ENCODE results near the gene ZSCAN1.

The ZSCAN1 gene

DNA sequence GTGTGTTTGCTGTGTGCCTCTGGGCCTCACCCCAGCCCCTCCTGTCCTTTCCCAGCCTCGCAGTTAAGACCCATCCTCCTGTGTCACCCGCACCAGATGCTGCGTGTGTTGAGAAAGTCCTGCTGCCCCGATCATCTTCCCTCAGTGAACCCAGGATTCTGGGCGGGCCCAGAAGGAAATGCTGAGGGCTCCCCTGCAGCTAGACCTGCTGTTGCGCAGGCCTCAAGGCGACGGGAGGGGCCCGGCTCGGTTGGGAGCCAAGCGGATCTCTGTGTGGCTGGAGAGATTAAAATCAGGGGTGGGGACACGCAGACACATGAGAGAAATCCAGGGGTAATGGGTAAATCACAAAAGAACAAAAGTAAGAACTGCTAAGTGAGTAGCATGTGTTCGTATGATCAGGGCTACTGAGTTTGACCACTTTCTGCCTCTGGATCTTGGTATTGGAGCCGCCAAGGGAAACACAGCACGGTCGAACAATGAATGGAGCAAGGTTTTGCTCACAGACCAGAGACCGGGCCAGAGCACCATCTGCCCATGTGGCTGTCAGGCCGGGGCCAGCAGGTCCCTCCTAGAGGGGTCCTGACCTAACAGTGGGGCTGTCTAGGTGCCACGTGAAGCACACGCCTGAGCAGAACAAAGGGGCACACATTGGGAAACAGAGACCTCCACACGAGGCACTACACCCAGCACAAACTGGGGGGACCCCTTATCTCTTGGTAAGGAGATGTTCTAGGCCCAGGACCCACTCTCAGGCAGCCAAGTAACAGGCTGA, 7.1 kb downstream of the ZSCAN1 start:
- no peak for DNase-seq

DNA sequence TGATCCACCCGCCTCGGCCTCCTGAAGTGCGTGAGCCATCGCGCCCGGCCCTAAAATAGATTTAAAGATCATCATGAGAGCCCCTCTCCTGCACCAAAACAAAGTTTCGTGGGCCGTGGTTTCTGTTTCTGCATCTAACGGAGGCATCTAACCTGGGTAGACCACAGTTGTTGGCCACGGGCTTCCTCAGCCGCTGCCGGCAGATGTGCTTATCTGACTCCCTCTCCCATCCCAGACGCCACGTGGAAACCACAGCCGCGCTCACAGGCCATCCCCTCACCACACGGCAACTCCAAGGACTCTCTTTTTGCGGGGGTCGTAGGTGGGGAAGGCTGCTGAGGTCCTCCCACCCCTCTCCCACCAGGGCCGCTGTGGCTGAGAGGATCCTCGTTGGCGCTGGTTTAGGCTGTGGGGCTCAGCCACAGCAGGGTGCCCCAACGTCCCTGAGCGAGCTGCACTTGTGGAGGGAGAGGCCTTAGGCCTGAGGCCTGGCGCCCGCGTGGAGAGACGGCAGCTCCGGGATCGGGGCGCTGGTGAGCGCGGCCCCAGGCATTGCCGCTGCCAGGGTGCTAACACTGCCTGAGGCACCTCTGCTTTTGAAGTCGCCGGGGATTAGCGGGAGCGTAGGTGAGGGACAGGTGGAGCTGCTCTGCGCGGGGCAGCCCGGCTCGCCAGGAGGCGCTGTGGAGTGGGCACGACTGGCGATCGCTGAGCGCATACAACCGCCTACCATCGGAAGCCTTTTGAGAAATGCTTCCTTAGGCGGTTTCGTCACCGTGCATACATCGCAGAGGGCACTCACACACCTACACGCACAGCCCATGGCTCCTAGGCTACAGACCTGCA, 8.9 kb downstream of the ZSCAN1 start:
- DNase-seq: no peak

DNA sequence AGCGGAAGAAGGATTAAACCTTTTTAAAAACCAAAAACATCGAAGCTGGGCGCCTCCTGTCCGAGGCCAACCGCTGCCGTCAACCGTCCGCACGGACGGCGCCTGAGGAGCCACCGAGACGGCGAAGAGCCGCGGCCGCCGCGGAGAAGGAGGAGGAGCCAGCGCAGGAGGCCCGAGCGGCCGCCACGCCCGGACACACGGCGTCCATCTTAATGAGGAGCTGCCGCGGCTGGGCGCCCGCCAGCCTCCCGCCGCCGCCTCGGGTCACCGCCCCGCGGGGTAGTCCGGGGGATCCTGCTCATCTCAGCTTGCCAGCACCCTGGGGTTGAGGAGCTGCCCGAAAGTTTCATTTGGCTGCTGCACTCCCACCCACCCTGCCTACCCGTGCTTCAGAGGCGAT, 10.6 kb downstream of the ZSCAN1 start:
- DNase-seq: no peak

DNA sequence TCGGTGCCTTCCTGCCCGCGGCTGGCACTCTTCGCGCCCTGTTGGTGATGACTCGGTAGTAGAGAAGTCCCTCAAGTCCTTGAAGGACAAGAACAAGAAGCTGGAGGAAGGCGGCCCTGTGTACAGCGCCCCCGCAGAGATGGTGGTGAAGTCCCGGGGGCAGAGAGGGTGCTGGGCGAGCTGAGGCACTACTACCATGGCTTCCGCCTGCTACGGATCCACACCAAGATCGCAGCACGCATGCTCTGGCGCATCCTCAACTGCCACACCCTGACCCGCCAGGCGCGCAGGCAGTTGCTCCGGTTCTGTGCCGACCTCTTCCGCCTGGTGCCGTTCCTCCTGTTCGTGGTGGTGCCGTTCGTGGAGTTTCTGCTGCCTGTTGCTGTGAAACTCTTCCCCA, 11.1 kb downstream of the ZSCAN1 start:
- DNase-seq: no peak

DNA sequence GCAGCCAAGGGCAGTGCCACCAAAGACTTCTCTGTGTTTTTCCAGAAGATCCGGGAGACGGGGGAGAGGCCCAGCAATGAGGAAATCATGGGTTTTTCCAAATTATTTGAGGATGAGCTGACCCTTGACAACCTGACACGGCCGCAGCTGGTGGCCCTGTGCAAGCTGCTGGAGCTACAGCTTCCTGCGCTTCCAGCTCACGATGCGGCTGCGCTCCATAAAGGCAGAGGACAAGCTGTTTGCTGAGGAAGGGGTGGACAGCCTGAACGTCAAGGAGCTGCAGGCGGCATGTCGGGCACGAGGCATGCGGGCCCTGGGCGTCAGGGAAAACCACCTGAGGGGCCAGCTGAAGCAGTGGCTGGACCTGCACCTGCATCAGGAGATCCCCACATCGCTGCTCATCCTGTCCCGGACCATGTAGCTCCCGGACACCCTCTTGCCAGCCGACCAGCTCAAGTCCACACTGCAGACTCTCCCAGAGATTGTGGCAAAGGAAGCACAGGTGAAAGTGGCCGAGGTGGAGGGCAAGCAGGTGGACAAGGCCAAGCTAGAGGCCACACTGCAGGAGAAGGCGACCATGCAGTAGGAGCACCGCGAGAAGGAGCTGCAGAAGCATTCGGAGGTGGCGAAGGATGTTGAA, 11.7 kb downstream of the ZSCAN1 start:
- DNase-seq: no peak

DNA sequence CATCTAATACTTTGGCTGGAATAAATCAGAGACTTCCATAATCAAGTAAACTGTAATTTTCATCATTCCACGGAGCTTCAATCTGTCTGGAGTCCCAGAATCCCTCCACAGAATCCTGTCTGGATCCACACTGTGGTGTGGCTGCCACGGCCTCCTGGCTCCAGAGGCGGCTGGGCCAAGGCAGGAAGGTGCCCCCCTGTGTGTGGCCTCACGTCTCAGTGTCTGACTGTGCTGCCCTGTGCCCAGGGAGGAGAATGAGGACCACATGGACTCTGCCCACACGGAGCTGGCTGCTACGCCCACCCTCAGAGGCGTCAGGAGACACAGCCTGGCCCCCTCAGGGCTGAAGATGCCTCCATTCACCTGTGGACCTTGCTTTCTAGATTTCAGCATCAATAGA, 13.0 kb downstream of the ZSCAN1 start:
- no peak for DNase-seq

DNA sequence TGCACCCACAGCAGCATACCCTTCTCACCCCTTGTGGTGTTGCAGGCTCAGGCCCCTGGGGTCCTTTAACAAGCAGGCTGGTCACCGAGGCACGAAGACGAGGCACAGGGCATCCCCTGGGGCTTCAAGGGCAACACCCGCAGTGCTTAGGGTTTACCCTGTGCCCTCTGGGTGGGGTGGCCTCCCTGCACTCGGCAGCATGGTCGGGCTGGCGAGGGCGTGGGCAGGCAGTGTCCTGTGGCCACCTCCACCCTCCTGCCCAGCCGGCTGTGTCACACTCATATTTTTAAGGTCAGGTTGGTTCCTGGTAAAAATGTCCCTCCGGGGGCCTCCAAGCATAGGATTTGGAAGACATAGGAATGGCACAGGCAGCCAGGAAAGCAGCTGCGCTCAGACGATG, 13.8 kb downstream of the ZSCAN1 start:
- DNase-seq: no peak

DNA sequence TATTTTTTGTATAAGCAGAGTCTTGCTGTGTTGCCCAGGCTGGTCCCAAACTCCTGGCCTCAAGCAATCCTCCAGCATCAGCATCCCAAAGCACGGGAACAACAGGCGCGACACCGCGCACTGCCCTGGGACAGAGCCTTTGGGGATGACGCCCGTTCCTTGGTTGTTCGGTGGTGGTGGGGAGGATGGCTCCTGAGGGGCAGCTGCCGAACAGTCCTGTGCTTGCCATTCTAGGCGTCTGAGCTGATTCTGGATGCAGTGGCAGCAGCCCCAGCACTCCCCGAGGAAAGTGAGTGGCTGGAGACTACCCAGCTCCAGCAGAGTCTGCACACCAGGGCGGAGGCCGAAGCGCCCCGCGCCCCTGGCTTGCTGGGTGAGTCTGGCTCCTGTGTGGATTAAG, 18.4 kb downstream of the ZSCAN1 start:
- no peak for DNase-seq

DNA sequence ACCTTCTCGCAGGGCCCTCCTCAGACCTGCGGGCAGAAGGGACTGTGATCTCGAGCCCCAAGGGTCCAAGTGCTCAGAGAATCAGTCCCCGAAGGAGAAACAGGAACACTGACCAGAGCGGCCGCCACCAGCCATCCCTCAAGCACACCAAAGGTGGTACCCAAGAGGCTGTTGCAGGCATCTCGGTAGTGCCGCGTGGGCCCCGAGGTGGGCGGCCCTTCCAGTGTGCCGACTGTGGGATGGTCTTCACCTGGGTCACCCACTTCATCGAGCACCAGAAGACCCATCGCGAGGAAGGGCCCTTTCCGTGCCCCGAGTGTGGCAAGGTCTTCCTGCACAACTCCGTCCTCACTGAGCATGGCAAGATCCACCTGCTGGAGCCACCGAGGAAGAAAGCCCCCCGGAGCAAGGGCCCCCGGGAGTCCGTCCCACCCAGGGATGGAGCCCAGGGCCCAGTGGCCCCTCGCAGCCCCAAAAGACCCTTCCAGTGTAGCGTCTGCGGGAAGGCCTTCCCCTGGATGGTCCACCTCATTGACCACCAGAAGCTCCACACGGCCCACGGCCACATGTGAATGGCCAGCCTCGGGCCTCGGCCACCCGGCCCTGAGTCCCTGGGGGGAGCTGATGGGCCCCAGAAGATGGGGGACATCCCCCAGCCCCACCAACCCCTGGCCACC, 19.8 kb downstream of the ZSCAN1 start:
- no peak for DNase-seq

DNA sequence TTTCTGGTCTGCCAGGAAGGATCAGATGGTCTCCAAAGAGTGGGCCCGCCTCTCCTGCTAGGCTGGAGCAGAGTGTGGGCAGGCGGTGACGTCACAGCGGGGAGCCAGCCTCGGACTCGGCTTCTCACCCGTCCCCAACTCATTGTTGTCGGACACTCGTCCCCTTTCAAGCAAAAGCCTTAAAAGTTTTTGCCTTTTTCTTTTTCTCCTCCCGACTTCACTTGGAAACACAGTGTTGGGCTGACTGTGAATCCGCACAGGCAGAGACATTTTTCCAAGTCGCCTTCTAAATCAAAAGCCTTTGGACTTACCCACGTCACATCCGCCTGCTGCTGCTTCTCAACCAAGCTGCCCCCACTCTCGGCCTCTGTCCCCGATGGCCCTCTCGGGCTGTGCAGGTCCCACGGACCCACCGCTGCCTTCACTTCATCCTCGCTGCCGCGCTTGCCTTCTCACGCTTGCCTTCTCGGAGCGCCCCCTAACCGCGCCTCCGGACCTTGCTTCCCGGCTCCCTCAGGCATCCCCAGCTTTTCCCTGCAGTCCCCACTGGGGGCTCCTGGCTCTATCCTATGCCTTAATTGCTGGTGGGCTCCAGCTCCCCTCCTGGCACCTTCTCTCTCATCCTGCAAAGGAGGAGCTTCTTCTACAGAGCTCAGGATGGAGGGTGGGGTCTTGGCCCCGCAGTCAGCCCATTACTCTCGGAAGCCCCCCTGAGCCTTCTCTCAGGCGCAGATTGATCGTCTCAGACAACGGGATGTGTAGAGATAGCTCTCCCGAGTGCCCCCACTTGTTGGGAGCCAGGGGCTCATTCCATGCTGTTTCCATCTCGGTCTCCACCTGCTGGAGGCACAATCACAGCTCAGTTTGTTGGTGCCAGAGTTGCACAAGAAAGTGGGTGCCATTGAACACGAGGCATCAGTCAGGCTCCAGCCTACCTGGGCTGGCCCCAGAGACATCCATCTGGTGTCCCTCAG, 21.4 kb downstream of the ZSCAN1 start:
- DNase-seq: no peak

DNA sequence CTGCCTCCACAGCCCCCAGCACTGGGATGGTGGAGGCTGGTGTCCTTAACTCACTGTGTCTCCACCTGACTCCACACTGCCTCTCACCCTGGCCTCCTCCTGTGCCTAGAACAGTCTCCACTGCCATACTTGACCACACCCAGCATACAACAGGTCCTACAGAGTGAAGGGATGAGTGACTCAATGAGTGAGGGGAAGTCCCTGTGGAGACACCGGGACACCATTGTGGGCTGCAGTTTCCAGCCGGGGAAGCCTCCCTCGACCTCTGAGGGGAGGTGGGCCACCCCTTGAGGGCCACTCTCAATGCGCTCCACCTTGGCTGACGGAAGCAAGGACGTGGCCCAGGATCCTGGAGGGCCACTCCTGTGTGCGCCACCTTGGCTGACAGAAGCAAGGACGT, 22.4 kb downstream of the ZSCAN1 start:
- DNase-seq: no peak

DNA sequence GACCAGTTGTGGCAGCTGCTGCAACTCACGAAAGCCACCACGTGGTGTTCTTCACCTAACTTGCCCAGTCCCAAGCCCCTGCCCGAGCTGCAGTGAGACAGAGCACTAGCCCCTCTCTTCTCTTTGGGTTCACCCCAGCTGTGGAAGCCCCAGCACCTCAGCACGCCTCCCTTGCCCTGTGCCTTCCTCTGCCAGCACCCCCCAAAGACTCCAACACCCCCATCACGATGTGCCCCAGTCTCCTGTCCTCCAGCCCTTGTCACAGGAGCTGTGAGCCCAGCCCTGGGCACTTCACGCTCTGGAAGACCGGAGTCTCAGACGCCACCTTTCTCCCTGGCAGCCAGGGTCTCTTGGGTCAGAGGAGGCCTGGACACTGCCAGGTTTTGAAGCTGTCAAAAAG, 23.0 kb downstream of the ZSCAN1 start:
- DNase-seq: no peak

DNA sequence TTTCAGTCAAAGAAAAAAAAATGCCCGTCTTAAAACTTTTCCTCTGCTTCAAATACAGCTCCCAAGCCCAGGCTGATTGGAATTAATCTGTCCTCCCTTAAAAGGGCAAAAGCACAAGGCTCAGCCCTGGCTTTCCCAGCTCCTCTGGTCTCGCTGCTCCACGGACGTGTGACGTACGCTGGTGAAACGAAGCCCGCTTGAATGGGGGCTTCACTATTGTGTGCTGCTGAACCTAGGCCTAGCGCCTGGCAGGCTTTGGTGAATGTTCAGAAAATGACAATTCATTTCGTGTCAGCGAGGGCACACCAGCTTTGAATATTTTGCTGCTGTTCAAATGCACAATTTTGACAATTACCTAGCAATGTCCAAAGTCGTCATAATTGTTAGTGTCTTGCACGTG, 24.6 kb downstream of the ZSCAN1 start:
- no peak for DNase-seq

DNA sequence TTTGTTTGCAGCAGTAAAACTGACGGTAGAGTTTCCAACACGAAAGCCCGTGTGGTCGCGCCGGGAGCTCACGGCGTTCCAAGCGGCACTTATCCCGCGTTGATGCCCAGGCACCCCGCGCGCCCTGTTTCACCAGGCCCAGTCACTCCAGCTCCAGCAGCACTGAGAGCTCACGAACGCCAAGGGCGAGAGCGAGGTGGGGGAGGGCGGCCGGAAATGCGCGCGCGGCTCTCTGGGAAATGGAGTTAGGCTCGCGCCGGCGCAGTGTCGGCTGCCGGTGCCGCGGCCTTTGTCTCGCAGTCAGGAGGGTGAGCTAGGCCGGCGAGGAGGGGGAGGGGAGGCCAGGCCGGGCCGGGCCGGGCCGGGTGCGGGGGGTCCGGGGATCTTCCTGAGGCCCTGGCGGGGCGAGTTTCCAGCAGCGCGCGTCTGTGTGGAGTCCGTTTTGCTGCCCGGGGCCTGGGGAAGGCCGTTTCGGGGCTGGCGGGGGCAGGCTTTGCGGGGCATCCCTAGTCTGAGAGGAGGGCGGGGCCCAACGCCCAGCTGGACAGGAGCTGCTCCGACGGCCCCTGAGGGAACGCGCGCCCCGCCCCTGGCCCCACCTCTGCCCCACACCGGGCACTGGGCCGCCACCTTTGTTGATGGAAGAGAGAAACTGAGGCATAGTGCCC, 25.3 kb downstream of the ZSCAN1 start, which contains the start of gene ZNF135:
Gene ZNF135 (plus strand): TSS at position 280 of the 668 bp plus-strand sequence. CDS start 721 bp downstream, outside the sequence.
- peak; percentile 17 to 48 for DNase-seq

DNA sequence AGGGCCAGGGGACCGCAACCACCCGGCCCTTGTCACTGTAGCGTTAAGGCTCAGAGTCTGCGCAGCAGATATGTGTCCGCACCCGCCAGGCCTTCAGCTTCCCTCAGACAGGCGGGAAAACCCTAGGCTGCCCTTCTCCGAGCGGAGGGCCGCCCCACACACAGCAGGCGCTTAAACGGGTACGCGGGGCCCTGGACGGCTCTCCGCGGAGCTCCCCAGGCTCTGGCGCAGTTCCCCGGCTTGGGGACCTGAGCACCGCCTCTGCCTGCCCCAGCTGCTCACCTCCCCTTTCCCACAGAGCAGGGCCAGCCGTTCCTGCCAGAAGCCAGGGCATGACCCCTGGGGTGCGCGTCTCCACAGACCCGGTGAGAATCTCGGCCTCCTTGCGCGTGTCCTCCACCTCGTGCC, 25.9 kb downstream of the ZSCAN1 start:
- DNase-seq: no peak

DNA sequence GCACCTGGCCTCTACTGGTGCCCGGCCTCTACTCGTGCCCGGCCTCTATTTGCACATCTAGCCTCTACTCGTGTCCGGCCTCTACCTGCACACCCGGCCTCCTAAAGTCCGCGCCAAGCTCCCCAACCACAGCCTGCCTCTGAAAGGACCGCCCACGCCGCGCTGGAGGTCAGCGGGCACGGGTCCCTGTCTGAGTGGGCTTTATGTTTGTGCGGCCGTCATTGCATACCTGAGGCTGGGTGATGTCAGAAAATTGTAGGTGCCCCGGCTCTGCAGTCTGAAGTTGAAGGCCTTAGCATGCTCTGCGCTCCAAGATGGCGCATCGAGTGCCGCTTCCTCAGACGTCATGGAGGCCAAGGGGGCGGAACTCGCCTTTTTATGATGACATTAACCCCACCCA, 26.4 kb downstream of the ZSCAN1 start:
- no peak for DNase-seq

DNA sequence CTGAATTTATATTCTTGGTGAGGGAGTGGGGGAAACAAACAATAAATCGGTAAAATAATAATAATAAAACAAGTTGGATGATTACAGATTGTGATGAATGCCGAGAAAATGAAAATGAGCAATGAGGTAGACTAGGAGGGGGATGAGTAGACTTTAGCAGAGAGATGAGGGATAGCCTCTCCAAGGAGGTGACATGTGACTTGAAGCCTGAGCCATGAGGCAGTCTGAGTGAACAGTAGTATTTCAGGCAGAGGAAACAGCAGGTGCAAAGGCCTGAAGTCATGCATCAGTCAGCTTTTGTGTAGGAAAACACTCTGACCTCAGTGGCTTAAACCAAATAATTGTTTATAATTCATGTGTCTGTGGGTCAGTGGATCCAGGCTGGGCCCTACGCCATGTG, 29.9 kb downstream of the ZSCAN1 start:
- no peak for DNase-seq

DNA sequence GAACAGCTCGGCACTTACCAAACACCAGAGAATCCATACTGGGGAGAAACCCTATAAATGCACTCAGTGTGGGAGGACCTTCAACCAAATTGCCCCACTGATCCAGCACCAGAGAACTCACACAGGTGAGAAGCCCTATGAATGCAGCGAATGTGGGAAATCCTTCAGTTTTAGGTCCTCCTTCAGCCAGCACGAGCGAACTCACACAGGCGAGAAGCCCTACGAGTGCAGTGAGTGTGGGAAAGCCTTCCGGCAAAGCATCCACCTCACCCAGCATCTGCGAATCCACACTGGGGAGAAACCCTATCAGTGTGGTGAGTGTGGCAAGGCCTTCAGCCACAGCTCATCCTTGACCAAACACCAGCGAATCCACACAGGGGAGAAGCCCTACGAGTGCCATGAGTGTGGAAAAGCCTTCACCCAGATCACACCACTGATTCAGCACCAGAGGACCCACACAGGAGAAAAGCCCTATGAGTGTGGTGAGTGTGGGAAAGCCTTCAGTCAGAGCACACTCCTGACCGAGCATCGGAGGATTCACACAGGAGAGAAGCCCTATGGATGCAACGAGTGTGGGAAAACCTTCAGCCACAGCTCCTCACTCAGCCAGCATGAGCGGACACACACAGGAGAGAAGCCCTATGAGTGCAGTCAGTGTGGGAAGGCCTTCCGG, 33.6 kb downstream of the ZSCAN1 start:
- no peak for DNase-seq

DNA sequence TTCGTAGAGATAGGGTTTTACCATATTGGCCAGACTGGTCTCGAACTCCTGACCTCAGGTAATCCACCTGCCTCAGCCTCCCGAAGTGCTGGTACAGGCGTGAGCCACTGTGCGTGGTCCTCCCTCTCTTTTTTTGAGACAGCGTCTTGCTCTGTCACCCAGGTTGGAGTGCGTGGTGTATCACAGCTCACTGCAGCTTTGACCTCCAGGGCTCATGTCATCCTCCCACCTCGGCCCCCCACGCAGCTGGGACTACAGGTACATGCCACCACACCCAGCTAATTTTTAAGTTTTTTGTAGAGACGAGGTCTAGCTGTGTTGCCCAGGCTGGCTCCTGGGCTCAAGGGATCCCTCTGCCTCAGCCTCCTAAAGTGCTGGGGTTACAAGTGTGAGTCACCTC, 46.0 kb downstream of the ZSCAN1 start:
- no peak for DNase-seq

DNA sequence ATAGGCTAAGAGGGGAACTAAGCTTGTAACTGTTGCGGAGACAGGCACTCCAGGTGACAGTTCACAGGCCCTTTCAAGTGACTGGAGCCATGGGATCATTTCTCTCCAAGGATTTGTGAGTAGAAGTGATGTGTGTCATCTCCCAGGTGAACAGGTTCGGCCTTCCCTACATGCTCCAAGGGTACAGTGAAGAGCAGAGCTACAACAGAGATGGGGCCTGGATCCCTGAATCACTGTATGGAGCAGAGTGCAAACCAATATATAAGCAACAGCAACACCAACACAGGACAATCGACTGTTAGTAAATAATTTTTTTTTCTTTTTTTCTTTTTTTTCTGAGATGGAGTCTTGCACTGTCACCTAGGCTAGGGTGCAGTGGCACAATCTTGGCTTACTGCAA, 49.2 kb downstream of the ZSCAN1 start:
- no peak for DNase-seq
